Activated gamma-delta T cell (primary cell): Measurements from ENCODE around the gene DNAH17.

ENCODE experiments used
- DNase-seq: peaks from one replicate; lab custom pipeline; 2025; lab: John Stamatoyannopoulos, UW

The DNAH17 gene

GRCh38 chr17:78428836-78429617 is 148.2 kb downstream of the DNAH17 start:
- no peak for DNase-seq

DNA sequence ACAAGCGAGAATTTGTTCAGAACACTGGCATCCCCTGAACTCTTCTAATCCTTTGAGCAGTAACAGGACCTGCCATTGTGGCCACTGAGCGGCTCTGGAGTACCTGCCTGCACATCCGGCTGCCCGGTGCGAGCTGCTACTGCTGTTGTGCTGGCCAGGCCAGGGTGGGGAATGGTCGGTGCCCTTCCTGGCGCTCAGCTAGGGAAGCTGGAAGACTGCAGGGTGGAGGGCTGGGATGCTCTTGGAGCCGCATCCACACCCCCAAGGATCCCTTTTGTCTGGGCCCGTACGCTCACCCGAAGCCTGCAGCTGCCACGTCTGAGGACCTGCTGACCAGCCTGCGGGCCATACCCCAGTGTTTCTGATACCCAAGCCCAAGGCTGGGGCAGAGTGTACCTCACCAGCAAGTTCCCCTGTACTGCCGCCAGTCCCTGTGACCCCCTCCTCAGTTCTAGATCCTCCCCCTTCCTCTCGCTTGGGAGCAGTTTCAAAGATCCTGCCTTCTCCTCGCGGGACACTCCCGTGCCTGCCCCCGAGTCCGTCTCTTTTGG is 149.1 kb downstream of the DNAH17 start:
- no peak for DNase-seq

DNA sequence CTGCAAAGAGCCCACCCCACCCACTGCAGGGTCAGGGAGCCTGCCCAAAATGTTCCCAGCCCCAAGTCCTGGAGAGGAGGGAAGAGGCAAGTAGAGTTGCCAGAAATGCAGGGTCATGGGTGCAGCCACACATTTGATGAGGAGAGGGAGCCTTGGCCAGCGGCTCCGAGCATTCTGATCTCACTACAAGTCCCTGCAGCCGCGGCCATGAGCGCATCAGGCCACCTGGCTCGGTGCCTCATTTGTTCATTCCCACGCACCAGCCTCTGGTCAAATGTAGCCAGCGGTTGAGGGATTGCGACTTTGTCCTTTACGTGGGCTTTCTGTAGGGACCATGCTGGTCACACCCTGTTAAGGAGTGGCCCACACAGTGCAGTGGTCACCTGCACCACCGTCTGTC is 150.1 kb downstream of the DNAH17 start:
- no peak for DNase-seq

- no peak for DNase-seq
Observed at GRCh38 chr17:78426293-78426879, 150.8 kb downstream of the DNAH17 start.

DNA sequence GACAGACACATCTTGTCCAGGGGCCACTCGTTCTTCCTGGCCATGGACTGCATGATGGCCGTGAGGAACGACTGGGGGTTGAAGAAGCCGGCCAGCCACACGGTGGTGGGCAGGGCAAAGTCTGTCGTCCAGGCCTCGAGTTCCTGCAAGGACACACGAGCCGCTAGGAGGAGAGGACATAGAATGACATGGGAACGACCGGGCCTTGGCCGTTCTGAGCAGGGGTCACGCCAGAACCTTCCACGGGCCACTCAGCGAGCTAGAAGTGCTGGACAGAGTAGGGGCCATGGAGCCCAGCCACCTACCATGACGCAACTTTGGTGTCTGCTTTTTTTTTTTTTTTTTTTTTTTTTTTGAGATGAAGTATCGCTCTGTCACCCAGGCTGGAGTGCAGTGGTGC is 151.8 kb downstream of the DNAH17 start:
- no peak for DNase-seq

DNA sequence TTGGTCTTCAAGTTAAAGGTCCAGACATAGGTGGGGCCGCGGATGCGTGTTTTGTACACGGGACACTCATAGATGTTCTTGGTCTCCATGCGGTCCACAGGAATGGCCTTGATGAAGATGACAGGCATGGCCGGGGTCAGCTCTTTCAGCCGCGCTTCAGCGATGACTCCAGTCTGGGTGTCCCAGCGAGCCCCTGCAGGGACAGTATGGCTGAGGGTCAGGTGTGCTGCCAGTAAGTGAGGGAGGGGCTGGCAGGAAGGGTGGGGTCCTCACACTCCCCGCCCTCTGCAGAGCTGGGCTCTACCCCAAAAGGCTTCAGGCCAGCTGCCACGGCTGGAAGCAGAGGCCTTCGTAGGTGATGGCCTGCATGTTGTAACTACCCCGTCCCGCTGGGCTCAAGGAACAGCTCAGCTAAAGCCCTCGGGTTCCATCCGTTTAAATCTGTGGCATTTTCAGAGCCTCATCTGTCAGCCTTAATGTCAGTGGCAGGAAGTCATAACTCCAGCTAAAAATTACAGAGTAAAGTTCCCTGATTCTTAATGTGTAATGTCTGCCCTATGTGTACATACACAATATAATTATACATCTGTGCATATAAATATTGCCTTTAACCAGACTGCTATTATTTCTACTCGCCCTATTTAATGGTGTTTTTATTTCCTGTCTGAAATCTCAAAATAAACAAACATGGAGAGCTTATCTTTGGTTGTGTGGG is 153.1 kb downstream of the DNAH17 start:
- DNase-seq = no peak

GRCh38 chr17:78422872-78423588 is 154.2 kb downstream of the DNAH17 start:
- DNase-seq = no peak

GRCh38 chr17:78422267-78422605 is 155.0 kb downstream of the DNAH17 start:
- no peak for DNase-seq

DNA sequence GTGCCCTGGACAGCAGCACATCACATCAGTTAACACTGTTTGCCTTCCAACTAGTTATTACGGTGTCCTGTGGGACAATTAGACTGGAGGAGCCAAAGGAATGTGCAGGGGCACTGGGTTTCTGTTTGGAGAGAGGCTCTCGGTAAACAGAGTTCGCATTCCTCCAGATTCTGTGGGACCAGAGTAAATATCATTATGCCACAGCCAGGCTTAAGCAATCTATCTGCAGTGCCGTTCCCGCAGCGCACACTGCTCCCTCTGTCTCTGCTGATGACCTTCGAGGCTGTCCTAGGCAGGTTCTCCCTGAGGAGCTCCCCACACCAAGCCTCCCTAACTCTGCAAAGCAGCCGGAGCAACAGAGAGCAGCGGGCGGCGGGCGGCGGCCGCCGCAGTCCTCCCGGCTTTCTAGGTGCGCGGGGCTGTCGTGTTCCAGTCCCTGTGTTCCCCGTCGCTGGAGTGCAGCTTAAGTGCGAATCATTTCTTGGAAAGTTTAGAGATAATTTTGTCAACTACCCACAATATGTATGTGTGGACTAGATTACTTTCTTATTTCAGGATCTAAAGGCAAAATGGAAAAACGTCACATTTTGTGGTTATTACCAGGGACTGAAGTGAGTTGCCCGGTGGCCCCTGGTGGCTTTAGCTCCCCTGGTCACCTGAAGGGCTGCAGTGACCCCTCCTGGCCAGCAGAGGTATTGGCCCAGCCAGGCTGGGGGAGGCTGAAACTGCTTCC is 155.5 kb downstream of the DNAH17 start:
- peak; percentile 30 for DNase-seq

DNA sequence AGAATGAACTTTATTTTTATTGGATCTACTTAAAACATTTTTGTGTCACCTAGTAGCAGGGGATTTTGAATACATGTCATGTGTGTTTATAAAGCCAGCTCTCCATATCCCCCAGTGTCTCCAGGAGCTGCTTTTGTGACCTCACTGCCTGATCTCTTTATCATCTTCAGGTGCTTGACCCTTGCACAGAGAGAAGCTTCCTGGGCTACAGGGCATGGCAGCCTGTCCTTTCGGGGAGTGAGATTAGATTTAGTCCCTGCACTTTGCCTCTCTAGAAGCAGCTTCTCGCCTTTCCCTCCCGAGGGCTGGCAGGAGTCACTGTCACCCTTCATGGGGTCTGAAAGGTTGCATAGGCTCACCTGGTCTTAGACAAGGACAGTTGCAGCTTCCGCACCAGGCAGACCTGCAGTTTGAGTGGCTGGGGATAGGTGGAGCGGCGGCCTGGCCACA is 156.1 kb downstream of the DNAH17 start:
- no peak for DNase-seq

GRCh38 chr17:78419970-78420815 is 157.0 kb downstream of the DNAH17 start:
- no peak for DNase-seq

DNA sequence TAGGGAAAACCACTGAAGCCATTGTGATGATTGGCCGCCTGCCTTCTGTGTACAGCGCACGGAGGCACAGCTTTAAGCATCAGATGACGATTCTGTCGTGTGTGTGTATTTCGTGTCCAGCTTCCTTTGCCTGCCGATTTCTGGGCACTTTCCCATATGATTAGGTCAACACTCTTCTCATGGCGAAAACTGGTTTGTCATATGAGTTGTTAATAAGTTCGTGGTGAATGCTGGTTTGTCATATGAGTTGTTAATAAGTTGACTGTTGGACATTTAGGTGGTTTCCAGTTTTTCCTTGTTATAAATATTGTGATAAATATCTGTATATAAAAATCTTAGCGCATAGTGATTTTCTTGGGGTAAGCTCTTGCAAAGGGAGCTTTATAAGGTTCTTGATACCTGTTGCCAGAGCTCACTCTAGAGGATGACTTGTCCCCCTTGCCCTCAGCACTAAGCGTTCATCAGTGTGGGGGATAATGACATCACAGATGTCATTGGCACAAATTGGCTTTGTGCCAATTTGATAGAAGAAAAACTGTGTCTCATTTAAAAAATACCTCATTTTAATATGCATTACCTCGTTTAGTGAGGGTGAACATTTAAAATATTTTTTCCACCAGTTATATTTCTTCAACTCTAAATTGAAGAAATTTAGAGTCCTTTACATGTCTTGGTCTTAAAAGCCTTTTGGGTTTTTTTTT is 158.7 kb downstream of the DNAH17 start:
- DNase-seq = no peak

- DNase-seq = no peak
Observed at GRCh38 chr17:78417531-78417909, 159.7 kb downstream of the DNAH17 start.

GRCh38 chr17:78416791-78417530 is 160.2 kb downstream of the DNAH17 start:
- DNase-seq = no peak

GRCh38 chr17:78415821-78416711 is 161.1 kb downstream of the DNAH17 start:
- no peak for DNase-seq

DNA sequence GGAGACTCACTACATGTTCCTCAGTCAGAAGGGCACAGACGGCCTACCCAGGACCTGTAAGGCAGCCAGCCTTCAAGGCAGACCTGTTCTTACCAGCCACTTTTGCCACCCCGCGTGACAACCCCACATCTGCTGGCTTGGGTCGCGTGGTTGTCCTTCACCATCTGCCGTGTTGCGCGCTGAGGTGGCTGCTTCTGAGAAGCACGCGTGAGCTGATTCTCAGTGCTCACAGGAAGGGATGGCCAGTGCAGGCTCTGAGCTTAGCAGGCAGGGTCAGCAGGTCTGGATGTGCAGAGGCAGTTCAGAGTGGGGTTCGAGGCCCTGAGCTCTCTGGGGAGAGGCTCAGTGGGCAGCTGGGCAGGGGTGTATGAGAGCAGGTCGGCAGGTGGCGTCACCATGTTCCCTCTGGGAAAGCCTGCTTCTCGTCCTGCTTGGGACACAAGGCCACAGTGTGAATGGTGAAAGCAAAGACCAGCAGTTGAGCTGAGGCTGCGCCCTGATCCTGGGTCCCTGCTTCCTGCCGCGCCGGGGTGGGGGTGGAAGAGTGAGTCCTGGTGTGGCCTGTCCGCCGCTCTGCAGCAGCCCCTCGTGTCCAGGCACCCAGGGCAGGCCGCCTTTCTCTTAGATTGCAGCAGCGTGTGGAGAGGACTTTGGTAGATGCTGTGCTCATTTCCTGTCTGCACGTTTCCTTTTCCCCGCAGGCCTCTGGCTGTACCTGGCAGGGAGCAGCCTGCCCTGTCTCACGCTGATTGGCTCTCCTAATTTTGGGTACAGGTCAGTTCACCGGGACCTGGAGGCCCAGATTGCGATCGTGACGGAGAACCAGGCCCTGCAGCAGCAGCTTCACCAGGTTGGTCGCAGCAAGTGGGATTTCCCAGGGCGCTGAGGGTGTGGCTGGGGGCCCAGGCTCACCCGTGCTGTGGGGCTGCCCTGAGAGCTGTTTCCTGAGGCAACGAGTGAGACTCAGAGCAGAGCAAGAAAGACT is 162.7 kb downstream of the DNAH17 start:
- DNase-seq = peak; percentile 22

- no peak for DNase-seq
Observed at GRCh38 chr17:78412403-78412802, 164.8 kb downstream of the DNAH17 start.
